Peyer's patch (tissue), 4 donors: ENCODE measurements around the gene PAGR1. TPM values are rescaled to one million over a fixed set of nuclear protein-coding genes. Genes with fewer than 3 reads are reported as not detected.
"Not testable (repeated sequence)": the region's sequence is repeated elsewhere in the genome, so short reads cannot be mapped to it uniquely, and the experiment has no call there.

Source experiments
- DNase-seq, 3 donors: peaks; one replicate each; pipeline ENCODE4 v3.0.0-alpha.2; 2017 to 2019
- H3K27ac ChIP-seq, 4 donors: fragments of 200-600 bp; sonication (generic); one replicate each; pipeline ENCODE4 v1.5.1; 2016 to 2019
- H3K27me3 ChIP-seq, 2 donors: fragments of 200-600 bp; sonication (generic); one replicate each; pipeline ENCODE4 v1.5.1; 2019
- H3K36me3 ChIP-seq, 3 donors: fragments of 200-600 bp; sonication (generic); one replicate each; pipeline ENCODE4 v1.5.1; 2016 to 2019
- H3K4me1 ChIP-seq, 4 donors: fragments of 200-600 bp; sonication (generic); one replicate each; pipeline ENCODE4 v1.5.1; 2016 to 2019
- H3K4me3 ChIP-seq, 4 donors: fragments of 200-600 bp; sonication (generic); 1 replicate in 3 of 4; 2 replicates in 1 of 4; pipeline ENCODE4 v1.5.1; 2016 to 2019; ENCODE audit warnings: mild to moderate bottlenecking in 1 of 4
- H3K9me3 ChIP-seq, 4 donors: fragments of 200-600 bp; sonication (generic); one replicate each; pipeline ENCODE4 v1.5.1; 2016 to 2019; ENCODE audit warnings: mild to moderate bottlenecking in 1 of 4
- CTCF ChIP-seq, 6 experiments: fragments of 450-650 bp in 4 of 6; fragments of 200-600 bp in 2 of 6; sonication (generic) in 1 of 6; IDR thresholded peaks; one replicate each; pipeline ENCODE4 v1.5.1; 2017 to 2019; ENCODE audit warnings: antibody characterized with exemption in 6 of 6, mild to moderate bottlenecking in 3 of 6, moderate library complexity in 1 of 6
- POLR2A ChIP-seq, 2 donors: fragments of 450-650 bp; IDR thresholded peaks; one replicate each; pipeline ENCODE4 v1.5.1; 2017; ENCODE audit warnings: antibody characterized with exemption in 2 of 2, mild to moderate bottlenecking in 2 of 2, moderate library complexity in 2 of 2
- total RNA-seq, 4 donors: library from RNA; depleted of rRNA; stranded (reverse); fragments of >200 nt; gene quantifications; one replicate each; pipeline ENCODE4 v1.1.0, GENCODE V29; 2016

PAGR1 gene
- total RNA-seq = 10 to 100 TPM; 39.5 to 50.3 (median 48.3) TPM

GRCh38 chr16:29815793-29816693 lies at the start of gene PAGR1:
TSS of gene PAGR1 (plus strand) at chr16:29816152. CDS start at chr16:29816526, 374 bp downstream.
- TF ChIP-seq CTCF (IDR thresholded peaks at IDR 0.05) = peak; percentile 88 to 95 (median 89)
- TF ChIP-seq POLR2A (IDR thresholded peaks at IDR 0.05) = peak; percentile 80 to 87

GRCh38 chr16:29766571-29766970 lies 49.4 kb upstream of the PAGR1 start:
- peaks cover 0 to 15% (median 0%) of the 10 kb centered on the region in 4 donors for H3K4me1 ChIP-seq
- no peaks in the 10 kb centered on the region for H3K36me3 ChIP-seq
- no peaks in the 10 kb centered on the region for H3K27me3 ChIP-seq
- no peak overlapping the region for H3K4me3 ChIP-seq
- DNase-seq = no peak
- TF ChIP-seq POLR2A (IDR thresholded peaks at IDR 0.05) = no peak
- TF ChIP-seq CTCF (IDR thresholded peaks at IDR 0.05) = no peak
- no peaks in the 10 kb centered on the region for H3K9me3 ChIP-seq
- H3K27ac ChIP-seq = no peak overlapping the region

More at GRCh38 chr16:29815793-29816693, at the start of gene PAGR1:
- Histone ChIP-seq H3K4me3 (peak within 1 kb of the TSS; percentile 63 to 88 (median 78)), H3K36me3 (peaks cover 0 to 5% (median 0%) of the 10 kb centered on the region in 3 donors), H3K27me3 (no peaks in the 10 kb centered on the region), H3K27ac (peak within 1 kb of the TSS; percentile 84 to 96 (median 94)), H3K4me1 (peaks cover 0 to 74% (median 21%) of the 10 kb centered on the region in 4 donors), H3K9me3 (no peaks in the 10 kb centered on the region)
- peak; percentile 95 to 100 (median 98) for DNase-seq

- no peaks in the 10 kb centered on the region for H3K36me3 ChIP-seq
- H3K4me3 ChIP-seq = no peak overlapping the region
- TF ChIP-seq CTCF (IDR thresholded peaks at IDR 0.05) = no peak
- TF ChIP-seq POLR2A (IDR thresholded peaks at IDR 0.05) = no peak
- no peaks in the 10 kb centered on the region for H3K9me3 ChIP-seq
- no peak overlapping the region for H3K27ac ChIP-seq
- DNase-seq = no peak
- H3K4me1 ChIP-seq = peaks cover 0 to 15% (median 0%) of the 10 kb centered on the region in 4 donors
- no peaks in the 10 kb centered on the region for H3K27me3 ChIP-seq
These were observed 48.9 kb upstream of the PAGR1 start for GRCh38 chr16:29767062-29767461.

GRCh38 chr16:29769507-29769906 lies 46.4 kb upstream of the PAGR1 start:
- H3K27me3 ChIP-seq = no peaks in the 10 kb centered on the region
- TF ChIP-seq POLR2A (IDR thresholded peaks at IDR 0.05) = no peak
- TF ChIP-seq CTCF (IDR thresholded peaks at IDR 0.05) = no peak
- no peak overlapping the region for H3K4me3 ChIP-seq
- H3K9me3 ChIP-seq = no peaks in the 10 kb centered on the region
- no peaks in the 10 kb centered on the region for H3K36me3 ChIP-seq
- no peak overlapping the region for H3K27ac ChIP-seq
- DNase-seq = no peak
- peaks cover 0 to 12% (median 0%) of the 10 kb centered on the region in 4 donors for H3K4me1 ChIP-seq

- H3K4me1 ChIP-seq = peaks cover 0 to 3% (median 0%) of the 10 kb centered on the region in 4 donors
- TF ChIP-seq CTCF (IDR thresholded peaks at IDR 0.05) (no peak), POLR2A (IDR thresholded peaks at IDR 0.05) (no peak)
- no peaks in the 10 kb centered on the region for H3K36me3 ChIP-seq
- no peaks in the 10 kb centered on the region for H3K9me3 ChIP-seq
- no peak overlapping the region for H3K27ac ChIP-seq
- no peak overlapping the region for H3K4me3 ChIP-seq
- no peaks in the 10 kb centered on the region for H3K27me3 ChIP-seq
- DNase-seq = no peak
These were observed 45.6 kb upstream of the PAGR1 start for GRCh38 chr16:29770250-29770929.

GRCh38 chr16:29772330-29772729 lies 43.6 kb upstream of the PAGR1 start:
- not testable (repeated sequence) for H3K4me3 ChIP-seq, H3K36me3 ChIP-seq, H3K27ac ChIP-seq, H3K9me3 ChIP-seq, H3K27me3 ChIP-seq, DNase-seq, H3K4me1 ChIP-seq
